ENCODE data around the gene NMNAT2.

Gene NMNAT2

GRCh38 chr1:183306317-183307042 lies 111.7 kb downstream of the NMNAT2 start:
- no peak for DNase-seq (ENCODE audit: low spot score)
- H3K27ac ChIP-seq = no peak overlapping the region
- no peak overlapping the region for H3K4me3 ChIP-seq
- TF ChIP-seq, protein P1, sequence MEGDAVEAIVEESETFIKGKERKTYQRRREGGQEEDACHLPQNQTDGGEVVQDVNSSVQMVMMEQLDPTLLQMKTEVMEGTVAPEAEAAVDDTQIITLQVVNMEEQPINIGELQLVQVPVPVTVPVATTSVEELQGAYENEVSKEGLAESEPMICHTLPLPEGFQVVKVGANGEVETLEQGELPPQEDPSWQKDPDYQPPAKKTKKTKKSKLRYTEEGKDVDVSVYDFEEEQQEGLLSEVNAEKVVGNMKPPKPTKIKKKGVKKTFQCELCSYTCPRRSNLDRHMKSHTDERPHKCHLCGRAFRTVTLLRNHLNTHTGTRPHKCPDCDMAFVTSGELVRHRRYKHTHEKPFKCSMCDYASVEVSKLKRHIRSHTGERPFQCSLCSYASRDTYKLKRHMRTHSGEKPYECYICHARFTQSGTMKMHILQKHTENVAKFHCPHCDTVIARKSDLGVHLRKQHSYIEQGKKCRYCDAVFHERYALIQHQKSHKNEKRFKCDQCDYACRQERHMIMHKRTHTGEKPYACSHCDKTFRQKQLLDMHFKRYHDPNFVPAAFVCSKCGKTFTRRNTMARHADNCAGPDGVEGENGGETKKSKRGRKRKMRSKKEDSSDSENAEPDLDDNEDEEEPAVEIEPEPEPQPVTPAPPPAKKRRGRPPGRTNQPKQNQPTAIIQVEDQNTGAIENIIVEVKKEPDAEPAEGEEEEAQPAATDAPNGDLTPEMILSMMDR (IDR thresholded peaks at IDR 0.05) = no peak

- peak overlapping the region in 1 of 2 donors; percentile 46 for H3K27ac ChIP-seq
- TF ChIP-seq, protein P1 (IDR thresholded peaks at IDR 0.05) = no peak
- DNase-seq (ENCODE audit: low spot score) = no peak
- no peak overlapping the region for H3K4me3 ChIP-seq
These were observed 113.6 kb downstream of the NMNAT2 start for GRCh38 chr1:183304440-183305107.

DNA sequence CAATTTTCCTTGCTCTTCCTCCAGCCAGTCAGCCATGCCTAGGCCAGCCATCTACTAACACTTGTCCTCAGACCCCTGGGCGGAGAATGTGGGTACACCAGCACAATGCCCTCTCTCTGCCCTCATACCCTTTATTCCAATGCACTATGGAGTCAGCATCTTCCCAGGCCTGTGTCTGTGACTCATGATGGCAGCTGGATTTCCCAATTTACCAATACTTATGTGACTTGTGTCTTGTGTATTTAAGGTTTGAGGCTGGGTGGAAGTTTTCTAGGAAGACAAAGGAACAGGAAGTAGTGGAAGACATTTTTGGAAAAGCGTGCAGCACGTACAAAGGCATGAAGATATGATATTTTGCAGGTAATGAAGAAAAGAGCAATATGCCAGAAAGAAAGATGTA lies 114.3 kb downstream of the NMNAT2 start:
- TF ChIP-seq, protein P1 (IDR thresholded peaks at IDR 0.05) = no peak
- H3K27ac ChIP-seq = peak overlapping the region; percentile 60 to 89

DNA sequence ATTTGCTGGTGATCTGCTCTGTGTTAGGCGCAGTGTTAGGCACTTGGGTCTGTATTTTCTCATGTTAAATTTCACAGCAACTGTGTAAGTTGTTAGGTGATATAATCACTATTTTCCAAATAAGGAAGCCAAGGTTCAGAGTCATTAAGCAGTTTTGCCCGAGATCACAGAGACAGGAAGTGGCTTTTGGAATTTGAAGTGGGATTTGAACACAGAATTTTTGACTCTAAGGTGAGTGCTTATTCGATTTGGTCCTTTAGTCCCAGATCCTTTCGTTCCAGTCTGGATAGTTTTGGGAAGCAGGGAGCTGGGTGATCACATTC lies 114.9 kb downstream of the NMNAT2 start:
- Histone ChIP-seq H3K27ac (peak overlapping the region; percentile 60 to 89), H3K4me3 (no peak overlapping the region)
- TF ChIP-seq, protein P1 (IDR thresholded peaks at IDR 0.05) = no peak
- no peak for DNase-seq (ENCODE audit: low spot score)

More for the DNA sequence above, 114.3 kb downstream of the NMNAT2 start:
- DNase-seq (ENCODE audit: low spot score) = no peak
- no peak overlapping the region for H3K4me3 ChIP-seq

GRCh38 chr1:183302452-183303322 lies 115.5 kb downstream of the NMNAT2 start:
- no peak for DNase-seq (ENCODE audit: low spot score)

DNA sequence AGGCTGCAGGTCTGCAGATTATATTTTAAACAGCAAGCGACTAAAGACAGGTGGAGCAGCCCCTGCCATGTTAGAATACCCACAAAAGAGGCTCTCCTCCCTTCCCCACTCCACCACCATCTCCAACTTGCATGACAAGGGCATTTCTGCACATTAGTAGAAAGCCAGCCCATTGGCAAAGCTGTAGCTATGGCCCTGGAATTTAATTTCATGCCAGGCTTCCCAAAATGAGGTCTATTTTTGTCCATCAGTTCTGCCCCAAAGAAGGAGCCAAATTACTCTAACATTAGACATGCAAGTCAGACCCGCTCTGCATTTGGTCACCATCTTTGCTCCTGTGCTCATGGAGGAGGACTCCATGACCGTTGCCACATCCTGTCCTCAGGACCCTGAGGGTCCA lies 116.9 kb downstream of the NMNAT2 start:
- Histone ChIP-seq H3K4me3 (no peak overlapping the region), H3K27ac (peak overlapping the region; percentile 60 to 89)
- no peak for DNase-seq (ENCODE audit: low spot score)
- TF ChIP-seq, protein P1 (IDR thresholded peaks at IDR 0.05) = no peak

More at GRCh38 chr1:183302452-183303322, 115.5 kb downstream of the NMNAT2 start:
- no peak overlapping the region for H3K4me3 ChIP-seq
- H3K27ac ChIP-seq = peak overlapping the region; percentile 60 to 89
- TF ChIP-seq, protein P1 (IDR thresholded peaks at IDR 0.05) = no peak
